Kasumi-1 (cell line): ENCODE results near the gene GIPC1.
A peak's percentile ranks its signal among the peaks of the same experiment; 100 is the strongest.

Experiments
- DNase-seq, 2 experiments: peaks; one replicate each; lab custom pipeline; 2025; lab: John Stamatoyannopoulos, UW

GIPC1 gene

GRCh38 chr19:14434543-14435319 lies 61.2 kb downstream of the GIPC1 start:
- DNase-seq: peak; percentile 38 to 41

DNA sequence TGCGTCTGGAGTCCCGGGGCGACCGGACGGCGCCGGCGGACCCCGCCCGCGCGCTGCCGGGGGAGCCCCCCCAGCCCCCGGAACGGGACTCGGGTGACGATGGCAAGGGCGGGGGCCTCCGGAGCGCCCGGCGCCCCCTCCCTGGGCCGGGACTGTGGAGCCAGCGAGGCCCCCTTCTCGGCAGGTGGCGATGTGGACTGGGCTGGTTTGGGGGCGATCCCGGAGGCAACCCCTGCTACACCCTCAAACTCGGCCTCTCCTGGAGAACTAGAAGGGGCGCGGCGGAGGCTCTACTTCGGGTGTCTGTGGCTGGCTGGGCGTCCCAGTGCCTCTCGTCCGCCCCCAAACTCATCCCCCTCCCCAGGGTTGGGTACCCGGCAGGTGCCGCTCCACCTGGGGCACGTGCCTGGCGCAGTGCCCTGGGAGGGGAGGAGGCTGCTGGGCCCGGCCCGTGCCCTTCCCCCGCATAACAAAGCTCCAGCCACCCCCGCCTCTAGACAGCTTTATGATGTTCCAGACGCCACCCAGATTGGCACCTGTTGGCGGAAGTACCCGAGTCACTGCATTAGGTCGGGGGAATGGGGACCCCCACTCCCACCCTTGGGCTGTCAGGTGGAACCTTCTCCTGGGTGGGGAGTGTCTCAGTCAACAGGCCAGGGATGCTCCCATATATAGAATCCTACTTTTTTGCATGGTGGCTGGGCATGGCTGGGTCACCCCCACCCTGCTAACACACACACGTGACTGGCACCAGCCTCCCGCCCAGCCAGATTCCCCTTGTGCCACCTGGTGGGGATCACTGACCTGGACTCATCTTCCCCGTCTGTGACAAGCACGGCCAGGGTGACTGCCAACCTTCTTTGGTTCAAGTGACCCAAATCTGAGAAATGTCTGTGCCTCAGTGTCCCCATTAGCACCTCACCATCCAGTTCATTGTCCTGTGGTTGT lies 62.1 kb downstream of the GIPC1 start:
- peak; percentile 29 to 30 for DNase-seq

DNA sequence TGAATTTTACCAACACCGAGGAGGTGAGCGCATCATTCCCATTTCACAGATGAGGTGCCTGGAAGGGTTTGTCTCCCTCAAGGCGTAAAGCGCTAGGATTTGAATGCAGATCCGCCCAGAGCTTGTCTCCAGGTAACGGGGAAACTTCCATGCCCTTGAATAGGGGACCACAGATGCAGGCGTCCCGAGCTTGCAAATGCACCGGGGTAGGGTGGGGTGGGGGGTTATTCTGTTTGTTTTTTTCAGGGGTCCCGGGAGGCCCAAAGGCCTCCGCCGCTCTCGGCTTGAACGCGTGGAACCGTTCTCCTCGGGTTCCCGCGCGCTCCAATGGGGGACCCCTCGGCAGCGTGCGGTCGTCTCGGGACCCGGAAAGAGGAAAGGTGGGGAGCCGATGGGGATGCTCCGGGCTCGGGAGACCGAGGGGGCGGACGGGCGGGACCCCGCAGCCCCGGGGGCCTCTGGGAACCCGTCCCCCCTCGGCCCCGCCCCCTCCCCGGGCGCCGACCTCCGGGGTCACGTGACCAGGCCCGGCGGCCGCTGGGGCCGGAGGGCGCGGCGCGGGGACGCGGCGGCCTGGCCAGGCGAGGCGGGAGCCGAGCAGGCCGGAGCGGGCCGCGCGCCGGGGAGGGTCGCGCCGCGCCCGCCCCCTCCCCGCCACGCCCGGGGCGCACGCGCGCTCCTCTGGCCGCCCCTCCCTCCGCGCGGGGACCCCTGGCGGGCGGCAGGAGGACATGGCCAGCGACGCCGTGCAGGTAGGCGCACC lies 63.0 kb downstream of the GIPC1 start, which contains the start of gene PKN1:
PKN1 (plus strand) TSS at position 516 of the 763 bp plus-strand sequence; CDS start at position 732, 216 bp downstream.
- peak; percentile 29 to 34 for DNase-seq

DNA sequence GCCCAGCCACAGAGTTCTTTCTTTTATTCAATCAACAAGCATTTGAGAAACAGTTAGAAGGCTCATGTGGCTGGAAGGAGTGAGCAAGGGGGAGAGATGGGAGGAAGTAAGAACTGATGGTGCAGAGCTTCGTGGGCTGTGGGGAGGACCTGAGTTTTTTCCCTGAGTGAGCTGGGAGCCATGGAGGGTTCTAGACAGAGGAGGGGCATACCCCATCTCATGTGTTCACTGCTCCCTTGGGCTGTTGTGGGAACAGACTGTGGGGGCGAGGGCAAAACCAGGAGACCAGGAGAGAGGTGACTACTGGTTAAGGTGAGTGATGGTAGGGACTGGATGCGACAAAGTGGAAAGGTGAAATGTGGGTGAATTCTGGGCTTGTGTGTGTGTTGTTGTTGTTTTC lies 65.2 kb downstream of the GIPC1 start:
- no peak for DNase-seq

DNA sequence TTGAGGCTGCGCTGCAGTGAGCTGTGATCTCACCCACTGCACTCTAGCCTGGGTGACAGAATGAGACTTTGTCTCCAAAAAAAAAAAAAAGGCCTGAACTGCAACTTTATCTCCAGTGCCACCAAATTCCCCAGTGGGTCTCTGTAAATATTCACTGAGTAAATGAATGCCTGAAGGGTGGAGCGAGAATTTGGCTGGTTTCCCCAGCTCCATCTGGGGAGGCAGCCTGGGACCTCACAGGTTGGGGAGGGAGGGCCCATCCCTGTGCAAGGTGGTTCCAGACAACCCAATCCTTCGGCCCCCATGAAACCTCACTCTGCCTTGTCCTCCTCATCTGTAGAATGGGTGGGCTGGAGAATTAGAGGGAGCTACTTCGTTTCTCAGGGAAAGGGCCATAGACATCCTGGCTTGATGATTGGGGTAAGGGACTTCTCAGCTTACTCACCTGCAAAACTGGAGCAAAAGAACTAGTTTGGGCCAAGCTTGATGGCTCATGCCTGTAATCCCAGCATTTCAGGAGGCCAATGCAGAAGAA lies 67.0 kb downstream of the GIPC1 start:
- DNase-seq: no peak
